Panc1 (cell line): Measurements from ENCODE around the gene CSTB. TPM values are rescaled to one million over a fixed set of nuclear protein-coding genes. Genes with fewer than 3 reads are reported as not detected.

ENCODE experiments used
- ATAC-seq: fragments of 200-7000 bp; cut with Tn5 transposase; 2 replicates; pipeline ENCODE4 v1.9.1; 2020; ENCODE audit warnings: mild to moderate bottlenecking, moderate library complexity
- BruUV-seq: library from RNA; stranded (reverse); fragments of 400-500 nt; replicated peaks from 2 replicates; lab custom pipeline; 2021; lab: Mats Ljungman, UMichigan
- CTCF ChIA-PET: fragments of 300-600 bp; sonication (Branson Sonifier 250); formaldehyde crosslinking; loops from one replicate; lab custom pipeline; 2022; ENCODE audit warnings: antibody characterized with exemption; lab: Charles Lee
- POLR2A ChIA-PET: fragments of 300-600 bp; sonication (Branson Sonifier 250); formaldehyde crosslinking; loops from one replicate; lab custom pipeline; 2022; ENCODE audit warnings: antibody characterized with exemption; lab: Charles Lee
- DNase-seq: peaks from one replicate; pipeline ENCODE4 v3.0.0-alpha.2; 2010; ENCODE audit warnings: low read depth, low spot score
- H3K27ac ChIP-seq: 2 replicates; pipeline ENCODE4 v1.5.1; 2011; ENCODE audit warnings: mild to moderate bottlenecking, low read length, inconsistent platforms
- H3K27me3 ChIP-seq: fragments of 200-500 bp; sonication (Bioruptor generic); 2 replicates; pipeline ENCODE4 v1.6.0; 2014; ENCODE audit warnings: low read length, inconsistent platforms; ENCODE audit not compliant: control insufficient read depth, insufficient read depth
- H3K36me3 ChIP-seq: fragments of 200-500 bp; sonication (Bioruptor generic); 2 replicates; pipeline ENCODE4 v1.5.1; 2014; ENCODE audit warnings: inconsistent platforms, mild to moderate bottlenecking, low read length, moderate library complexity; ENCODE audit not compliant: control insufficient read depth, insufficient read depth
- H3K4me1 ChIP-seq: 2 replicates; pipeline ENCODE4 v1.5.1; 2011; ENCODE audit warnings: inconsistent platforms, mild to moderate bottlenecking, low read length, moderate library complexity; ENCODE audit not compliant: control insufficient read depth, insufficient read depth
- H3K4me3 ChIP-seq, 2 experiments: 2 replicates each; pipeline ENCODE4 v1.5.1; 2011 to 2012; ENCODE audit warnings: low read depth in 2 of 2, low read length in 2 of 2, mild to moderate bottlenecking in 2 of 2, inconsistent platforms in 1 of 2, moderate library complexity in 1 of 2
- H3K9me3 ChIP-seq: fragments of 200-500 bp; sonication (Bioruptor generic); 2 replicates; pipeline ENCODE4 v1.5.1; 2014; ENCODE audit warnings: low read depth, mild to moderate bottlenecking, inconsistent platforms, low read length, moderate library complexity; ENCODE audit not compliant: control insufficient read depth, insufficient read depth
- CTCF ChIP-seq: fragments of 450-650 bp; IDR thresholded peaks from 2 replicates; pipeline ENCODE4 v1.5.1; 2017; ENCODE audit warnings: mild to moderate bottlenecking
- POLR2AphosphoS5 ChIP-seq: IDR thresholded peaks from 2 replicates; pipeline ENCODE4 v1.6.1; 2012; ENCODE audit warnings: mild to moderate bottlenecking, low read depth, low read length, moderate library complexity
- SIN3A ChIP-seq: IDR thresholded peaks from 2 replicates; pipeline ENCODE4 v1.6.1; 2012; ENCODE audit warnings: low read depth, mild to moderate bottlenecking, low read length, moderate library complexity, borderline replicate concordance; ENCODE audit not compliant: insufficient read depth
- TCF7L2 ChIP-seq: IDR thresholded peaks from 2 replicates; pipeline ENCODE4 v1.6.1; 2011; ENCODE audit warnings: mild to moderate bottlenecking, low read depth, low read length, inconsistent platforms
- in situ Hi-C: cut with HindIII; loops from 2 replicates; pipeline ENCODE4 v1.10.0; 2016; ENCODE audit warnings: low sequenced_read_pairs, low pct_unique_long_range_greater_than_20kb
- intact Hi-C: fragments of 100-400 bp; cut with micrococcal nuclease; formaldehyde crosslinking; loops from one replicate; pipeline ENCODE4 v1.10.0; 2022; ENCODE audit not compliant: unreplicated experiment
- total RNA-seq: library from RNA; stranded (reverse); gene quantifications from one replicate; pipeline ENCODE4 v1.2.1, GENCODE V29; 2021; ENCODE audit not compliant: unreplicated experiment
- TF ChIP-seq, protein P1 (sequence below), 2 experiments: IDR thresholded peaks; 2 replicates each; pipeline ENCODE4 v1.6.1; 2011 to 2012; ENCODE audit warnings: low read depth in 2 of 2, control low read depth in 1 of 2, low read length in 1 of 2, mild to moderate bottlenecking in 1 of 2, moderate library complexity in 1 of 2; ENCODE audit not compliant: insufficient read depth in 1 of 2

CSTB gene
- total RNA-seq, 1 experiment from 2014 or later = 72.5 TPM

DNA sequence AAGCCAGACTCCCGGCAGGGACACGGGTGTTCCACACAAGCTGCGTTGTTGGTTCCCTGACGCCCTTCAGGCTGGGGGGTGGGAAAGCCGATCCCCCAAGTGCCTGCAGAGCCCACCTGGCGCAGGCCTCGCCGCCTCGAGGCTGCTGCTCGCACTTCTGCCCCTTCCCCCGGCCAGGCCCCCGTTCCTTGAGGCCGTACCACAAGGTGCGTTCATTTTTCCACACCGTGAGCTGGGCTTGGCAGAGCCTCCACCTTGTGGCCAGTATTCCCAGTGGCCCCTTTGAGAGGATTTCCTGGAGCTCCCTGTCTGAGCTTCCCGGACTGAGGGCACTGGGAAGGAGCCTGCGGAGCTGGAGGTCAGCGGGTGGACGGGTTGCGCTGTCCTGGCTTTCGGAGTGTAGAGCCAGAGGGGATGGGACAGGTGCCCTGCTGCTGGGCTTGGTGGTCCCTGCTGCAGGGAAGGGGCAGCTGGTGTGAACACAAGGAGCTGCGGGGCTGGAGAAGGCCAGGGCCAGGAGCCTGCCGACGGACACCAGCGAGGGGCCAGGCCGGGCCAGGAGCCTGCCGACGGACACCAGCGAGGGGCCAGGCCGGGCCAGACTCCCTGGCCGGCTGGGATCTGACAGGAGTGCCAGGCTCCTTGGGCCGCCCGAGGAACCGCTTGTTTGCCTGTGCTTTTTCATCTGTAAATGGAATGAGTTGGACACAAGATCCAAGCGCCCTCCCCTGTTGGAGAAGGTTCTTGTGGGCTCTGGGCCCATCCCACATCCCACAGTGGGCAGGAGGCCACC lies 38.8 kb downstream of the CSTB start:
- TF ChIP-seq SIN3A (no peak), CTCF (no peak)
- Histone ChIP-seq H3K9me3 (no peaks in the 10 kb centered on the region), H3K4me3 (no peak overlapping the region), H3K27ac (peak overlapping the region; percentile 69), H3K36me3 (no peaks in the 10 kb centered on the region), H3K27me3 (no peaks in the 10 kb centered on the region), H3K4me1 (peaks cover 45% of the 10 kb centered on the region)
- ChIA-PET CTCF (interaction anchor here (1.1 kb wide), 1 partner anchor 12 kb away, joined by 9 read pairs; no protein-coding TSS in a partner anchor), POLR2A (no interaction called here)
- DNase-seq = no peak
- no TSS peak for BruUV-seq
- intact Hi-C loops (no loop called here), in situ Hi-C loops (no loop called here)
- ATAC-seq = no peak

DNA sequence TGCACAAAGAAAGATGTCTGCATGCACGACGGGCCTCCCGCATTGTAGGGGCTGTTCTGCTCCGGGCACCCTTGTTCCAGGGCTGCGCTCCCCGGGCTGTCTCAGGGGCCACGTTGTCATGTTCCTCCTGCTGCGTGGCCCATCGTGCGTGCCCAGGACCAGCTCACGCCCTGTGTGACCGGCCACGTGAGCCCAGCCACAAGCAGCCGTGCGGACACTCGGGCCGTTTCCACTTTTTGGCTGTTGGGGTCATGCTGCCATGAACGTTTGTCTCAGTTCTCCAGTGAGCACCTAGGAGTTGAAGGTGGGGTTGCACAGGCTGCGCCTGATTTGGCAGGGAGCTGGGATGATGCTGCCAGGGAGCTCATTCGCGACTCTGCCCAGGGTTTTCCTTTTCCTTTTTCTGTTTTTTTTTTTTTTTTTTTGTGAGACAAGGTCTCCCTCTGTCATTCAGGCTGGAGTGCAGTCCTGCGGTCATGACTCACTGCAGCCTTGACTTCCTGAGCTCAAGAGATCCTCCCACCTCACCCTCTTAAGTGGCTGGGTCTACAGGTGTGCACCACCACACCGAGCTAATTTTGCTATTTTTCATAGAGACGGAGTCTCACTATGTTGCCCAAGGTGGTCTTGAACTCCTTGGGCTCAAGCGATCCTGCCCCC lies 39.8 kb downstream of the CSTB start:
- CTCF ChIA-PET = interaction anchor here (0.6 to 1.1 kb wide), 2 partner anchors 13 to 35 kb away, joined by 8 to 9 read pairs; no protein-coding TSS in a partner anchor

More for the DNA sequence above, 39.8 kb downstream of the CSTB start:
- H3K27ac ChIP-seq = no peak overlapping the region
- peaks cover 53% of the 10 kb centered on the region for H3K4me1 ChIP-seq
- POLR2A ChIA-PET = interaction anchor here (0.6 kb wide), 1 partner anchor 8 kb away, joined by 7 read pairs; no protein-coding TSS in a partner anchor
- intact Hi-C loops (no loop called here), in situ Hi-C loops (no loop called here)
- H3K4me3 ChIP-seq = no peak overlapping the region
- H3K36me3 ChIP-seq = no peaks in the 10 kb centered on the region
- H3K27me3 ChIP-seq = no peaks in the 10 kb centered on the region
- TF ChIP-seq POLR2AphosphoS5 = no peak
- TF ChIP-seq CTCF = no peak
- TF ChIP-seq TCF7L2 = no peak
- TF ChIP-seq, protein P1, sequence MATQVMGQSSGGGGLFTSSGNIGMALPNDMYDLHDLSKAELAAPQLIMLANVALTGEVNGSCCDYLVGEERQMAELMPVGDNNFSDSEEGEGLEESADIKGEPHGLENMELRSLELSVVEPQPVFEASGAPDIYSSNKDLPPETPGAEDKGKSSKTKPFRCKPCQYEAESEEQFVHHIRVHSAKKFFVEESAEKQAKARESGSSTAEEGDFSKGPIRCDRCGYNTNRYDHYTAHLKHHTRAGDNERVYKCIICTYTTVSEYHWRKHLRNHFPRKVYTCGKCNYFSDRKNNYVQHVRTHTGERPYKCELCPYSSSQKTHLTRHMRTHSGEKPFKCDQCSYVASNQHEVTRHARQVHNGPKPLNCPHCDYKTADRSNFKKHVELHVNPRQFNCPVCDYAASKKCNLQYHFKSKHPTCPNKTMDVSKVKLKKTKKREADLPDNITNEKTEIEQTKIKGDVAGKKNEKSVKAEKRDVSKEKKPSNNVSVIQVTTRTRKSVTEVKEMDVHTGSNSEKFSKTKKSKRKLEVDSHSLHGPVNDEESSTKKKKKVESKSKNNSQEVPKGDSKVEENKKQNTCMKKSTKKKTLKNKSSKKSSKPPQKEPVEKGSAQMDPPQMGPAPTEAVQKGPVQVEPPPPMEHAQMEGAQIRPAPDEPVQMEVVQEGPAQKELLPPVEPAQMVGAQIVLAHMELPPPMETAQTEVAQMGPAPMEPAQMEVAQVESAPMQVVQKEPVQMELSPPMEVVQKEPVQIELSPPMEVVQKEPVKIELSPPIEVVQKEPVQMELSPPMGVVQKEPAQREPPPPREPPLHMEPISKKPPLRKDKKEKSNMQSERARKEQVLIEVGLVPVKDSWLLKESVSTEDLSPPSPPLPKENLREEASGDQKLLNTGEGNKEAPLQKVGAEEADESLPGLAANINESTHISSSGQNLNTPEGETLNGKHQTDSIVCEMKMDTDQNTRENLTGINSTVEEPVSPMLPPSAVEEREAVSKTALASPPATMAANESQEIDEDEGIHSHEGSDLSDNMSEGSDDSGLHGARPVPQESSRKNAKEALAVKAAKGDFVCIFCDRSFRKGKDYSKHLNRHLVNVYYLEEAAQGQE (IDR thresholded peaks at IDR 0.05; ENCODE audit: insufficient read depth in 1 of 2, low read depth in 2 of 2, low read length in 1 of 2) = no peak
- no peak for TF ChIP-seq SIN3A
- no peaks in the 10 kb centered on the region for H3K9me3 ChIP-seq
- DNase-seq (no peak), ATAC-seq (no peak)
- no TSS peak for BruUV-seq
